Transverse colon (tissue), 4 donors: ENCODE measurements around the gene ICAM3.

Source experiments
- POLR2A ChIP-seq: fragments of 450-650 bp; IDR thresholded peaks from one replicate; pipeline ENCODE4 v1.6.1; 2016; ENCODE audit warnings: antibody characterized with exemption, mild to moderate bottlenecking, moderate library complexity
- POLR2AphosphoS5 ChIP-seq, 3 donors: sonication (generic); formaldehyde crosslinking; IDR thresholded peaks; one replicate each; pipeline ENCODE4 v1.6.1; 2016; ENCODE audit warnings: antibody characterized with exemption in 3 of 3
- TF ChIP-seq, protein P1 (sequence below), 5 experiments: fragments of 200-600 bp in 3 of 5; fragments of 450-650 bp in 2 of 5; sonication (generic) in 3 of 5; IDR thresholded peaks; 1 replicate in 2 of 5; 2 replicates in 3 of 5; pipeline ENCODE4 v1.5.1; 2016 to 2017; ENCODE audit warnings: antibody characterized with exemption in 5 of 5, inconsistent platforms in 3 of 5, mild to moderate bottlenecking in 2 of 5, moderate library complexity in 1 of 5

DNA sequence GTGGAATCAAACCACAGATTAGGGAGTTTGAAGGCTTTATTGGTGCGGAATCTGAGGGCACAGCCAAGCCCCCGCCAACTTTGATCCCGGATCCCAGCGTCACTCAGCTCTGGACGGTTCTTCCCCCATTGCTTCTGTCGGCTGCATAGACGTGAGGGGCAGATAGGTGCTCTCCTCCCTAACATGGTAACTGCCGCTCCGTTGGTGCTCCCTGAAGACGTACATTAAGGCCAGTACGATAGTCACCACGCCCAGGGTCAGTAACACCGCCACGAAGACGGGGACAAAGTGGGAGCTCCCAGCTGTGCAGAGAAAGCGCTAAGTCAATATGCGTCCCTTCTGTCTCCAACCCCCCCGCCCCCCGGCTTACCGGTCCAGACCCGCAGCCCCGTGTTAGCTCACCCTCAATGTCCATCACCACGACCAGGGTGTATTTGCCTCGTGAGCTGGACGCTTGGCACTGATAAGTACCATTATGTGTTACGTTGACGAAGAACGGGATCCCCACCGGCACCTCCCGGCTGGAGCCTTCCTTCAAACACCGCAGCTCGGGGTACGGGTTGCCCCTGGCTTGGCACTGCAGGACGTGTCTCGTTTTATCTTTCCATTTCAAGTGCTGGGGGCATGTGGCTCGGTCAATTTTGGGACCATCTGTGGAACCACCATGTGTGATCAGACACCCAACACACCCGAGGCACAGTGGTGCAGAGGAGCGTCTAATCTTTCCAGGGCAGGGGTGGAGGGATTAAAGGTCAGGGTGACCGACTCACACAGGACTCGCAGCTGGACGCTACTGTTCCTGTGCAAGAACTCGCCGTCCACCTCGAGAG is 5.5 kb downstream of the ICAM3 start:
- TF ChIP-seq, protein P1, sequence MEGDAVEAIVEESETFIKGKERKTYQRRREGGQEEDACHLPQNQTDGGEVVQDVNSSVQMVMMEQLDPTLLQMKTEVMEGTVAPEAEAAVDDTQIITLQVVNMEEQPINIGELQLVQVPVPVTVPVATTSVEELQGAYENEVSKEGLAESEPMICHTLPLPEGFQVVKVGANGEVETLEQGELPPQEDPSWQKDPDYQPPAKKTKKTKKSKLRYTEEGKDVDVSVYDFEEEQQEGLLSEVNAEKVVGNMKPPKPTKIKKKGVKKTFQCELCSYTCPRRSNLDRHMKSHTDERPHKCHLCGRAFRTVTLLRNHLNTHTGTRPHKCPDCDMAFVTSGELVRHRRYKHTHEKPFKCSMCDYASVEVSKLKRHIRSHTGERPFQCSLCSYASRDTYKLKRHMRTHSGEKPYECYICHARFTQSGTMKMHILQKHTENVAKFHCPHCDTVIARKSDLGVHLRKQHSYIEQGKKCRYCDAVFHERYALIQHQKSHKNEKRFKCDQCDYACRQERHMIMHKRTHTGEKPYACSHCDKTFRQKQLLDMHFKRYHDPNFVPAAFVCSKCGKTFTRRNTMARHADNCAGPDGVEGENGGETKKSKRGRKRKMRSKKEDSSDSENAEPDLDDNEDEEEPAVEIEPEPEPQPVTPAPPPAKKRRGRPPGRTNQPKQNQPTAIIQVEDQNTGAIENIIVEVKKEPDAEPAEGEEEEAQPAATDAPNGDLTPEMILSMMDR (IDR thresholded peaks at IDR 0.05), result no peak
- TF ChIP-seq POLR2A (no peak), POLR2AphosphoS5 (IDR thresholded peaks at IDR 0.05) (no peak)
